ENCODE results near the gene JADE2. TPM values are rescaled to one million over a fixed set of nuclear protein-coding genes. Genes with fewer than 3 reads are reported as not detected.

The JADE2 gene
- total and polyA plus RNA-seq, 2 experiments from 2014 or later, result 16.2 to 40.8 TPM

DNA sequence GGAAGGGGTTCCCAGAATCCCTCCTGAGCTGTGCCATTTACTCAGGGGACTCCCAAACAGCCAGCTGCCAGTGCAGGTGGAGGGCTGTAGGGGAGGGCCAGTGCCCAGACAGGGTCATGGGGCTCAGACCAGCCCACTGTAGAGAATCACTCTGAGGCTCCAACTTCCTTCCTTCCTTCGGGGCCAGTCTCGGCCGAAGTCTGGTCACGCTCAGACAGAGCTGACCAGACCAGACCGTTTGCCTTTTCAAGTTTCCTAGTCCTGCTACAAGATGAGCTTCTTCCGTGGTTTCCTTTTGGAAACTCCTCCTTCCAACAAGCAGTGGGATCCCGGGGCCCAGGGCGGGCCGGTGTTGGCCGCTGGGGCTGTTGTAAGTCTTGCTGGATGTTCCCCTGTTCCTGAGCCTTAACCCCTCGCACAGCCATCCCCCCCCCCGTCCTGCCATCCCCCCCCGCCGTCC, 54.6 kb downstream of the JADE2 start:
- Histone ChIP-seq H3K36me3 (ENCODE audit: insufficient read depth) (peaks cover 4% of the 10 kb centered on the region; the same call in 1 of the 2 replicates), H3K27ac (ENCODE audit: low read depth) (no peak overlapping the region), H3K4me2 (no peak overlapping the region), H3K9me2 (ENCODE audit: insufficient read depth) (no peaks in the 10 kb centered on the region), H3F3A (replicated peaks; ENCODE audit: low read depth) (0 out of 2 replicates have a peak, but pooled peaks cover 10% of the 10 kb centered on the region), H3K4me3 (no peak overlapping the region), H4K20me1 (replicated peaks; ENCODE audit: insufficient read depth) (peaks cover 4% of the 10 kb centered on the region; the same call in 1 of the 2 replicates), H2AFZ (no peak overlapping the region), H3K27me3 (ENCODE audit: insufficient read depth) (no peaks in the 10 kb centered on the region), H3K79me2 (replicated peaks; ENCODE audit: insufficient read depth) (no peaks in the 10 kb centered on the region), H3K4me1 (ENCODE audit: insufficient read depth) (no peaks in the 10 kb centered on the region)
- peaks cover 13% of the 10 kb centered on the region for H3K27me3 Mint-ChIP-seq (ENCODE audit: insufficient read depth, low read depth, poor library complexity)
- H3K4me1 Mint-ChIP-seq, result peaks cover 18% of the 10 kb centered on the region; the same call in 2 of the 3 replicates
- DNase-seq (ENCODE audit: low spot score) (no peak), ATAC-seq (no peak)
- no peak overlapping the region for H3K27ac Mint-ChIP-seq
- H3K9me3 Mint-ChIP-seq, result no peaks in the 10 kb centered on the region
- peaks cover 43% of the 10 kb centered on the region for H3K36me3 Mint-ChIP-seq (ENCODE audit: low read depth)
- no peak for TF ChIP-seq ZNF114 (CRISPR knock-in tag; IDR thresholded peaks at IDR 0.05)
- no peak for TF ChIP-seq NANOG (IDR thresholded peaks at IDR 0.05; ENCODE audit: borderline replicate concordance)
- no peak for TF ChIP-seq ZNF462 (CRISPR knock-in tag; IDR thresholded peaks at IDR 0.05)
- TF ChIP-seq REST (IDR thresholded peaks at IDR 0.05; ENCODE audit: unreplicated experiment), result no peak
- no peak for TF ChIP-seq EZH2phosphoT487 (IDR thresholded peaks at IDR 0.05; ENCODE audit: unreplicated experiment)
- TF ChIP-seq, protein P1, sequence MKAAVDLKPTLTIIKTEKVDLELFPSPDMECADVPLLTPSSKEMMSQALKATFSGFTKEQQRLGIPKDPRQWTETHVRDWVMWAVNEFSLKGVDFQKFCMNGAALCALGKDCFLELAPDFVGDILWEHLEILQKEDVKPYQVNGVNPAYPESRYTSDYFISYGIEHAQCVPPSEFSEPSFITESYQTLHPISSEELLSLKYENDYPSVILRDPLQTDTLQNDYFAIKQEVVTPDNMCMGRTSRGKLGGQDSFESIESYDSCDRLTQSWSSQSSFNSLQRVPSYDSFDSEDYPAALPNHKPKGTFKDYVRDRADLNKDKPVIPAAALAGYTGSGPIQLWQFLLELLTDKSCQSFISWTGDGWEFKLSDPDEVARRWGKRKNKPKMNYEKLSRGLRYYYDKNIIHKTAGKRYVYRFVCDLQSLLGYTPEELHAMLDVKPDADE (IDR thresholded peaks at IDR 0.05), result no peak
- TF ChIP-seq CREB1 (CRISPR knock-in tag; IDR thresholded peaks at IDR 0.05; ENCODE audit: low read depth), result no peak
- no peak for TF ChIP-seq EZH2 (IDR thresholded peaks at IDR 0.05; ENCODE audit: low read depth, unreplicated experiment)
- no peak for TF ChIP-seq CTCF (conservative IDR thresholded peaks at IDR 0.05; ENCODE audit: low read depth in 2 of 2)
- TF ChIP-seq JUNB (IDR thresholded peaks at IDR 0.05; ENCODE audit: unreplicated experiment), result no peak
- no peak overlapping the region for H3K4me3 Mint-ChIP-seq

Measured in GM23338 (cell line).